Measurements from ENCODE around the gene TMEM244. TPM values are rescaled to one million over a fixed set of nuclear protein-coding genes. Genes with fewer than 3 reads are reported as not detected.

TMEM244 gene
- total RNA-seq, 1 donor from 2014 or later, result not detected

DNA sequence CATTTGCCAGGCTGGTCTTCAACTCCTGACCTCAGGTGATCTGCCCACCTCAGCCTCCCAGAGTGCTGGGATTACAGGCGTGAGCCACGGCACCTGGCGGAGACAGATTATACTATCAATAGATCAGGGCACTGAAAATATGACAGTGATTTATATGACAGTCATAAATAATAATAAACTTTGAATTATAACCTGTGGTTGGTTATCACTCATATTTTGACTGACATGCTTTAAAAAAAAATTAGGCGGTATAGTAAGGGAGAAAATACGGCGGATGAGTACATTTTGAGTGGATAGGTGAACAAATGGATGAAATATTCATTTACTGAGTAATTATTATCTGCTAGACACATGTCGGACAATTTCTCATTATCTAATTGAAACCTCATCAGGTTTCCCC is 28.8 kb downstream of the TMEM244 start:
- H3K27ac ChIP-seq (replicated peaks), result no peak overlapping the region
- intact Hi-C loops (cut with micrococcal nuclease), result no loop called here
- DNase-seq, result no peak
- TF ChIP-seq, protein P1, sequence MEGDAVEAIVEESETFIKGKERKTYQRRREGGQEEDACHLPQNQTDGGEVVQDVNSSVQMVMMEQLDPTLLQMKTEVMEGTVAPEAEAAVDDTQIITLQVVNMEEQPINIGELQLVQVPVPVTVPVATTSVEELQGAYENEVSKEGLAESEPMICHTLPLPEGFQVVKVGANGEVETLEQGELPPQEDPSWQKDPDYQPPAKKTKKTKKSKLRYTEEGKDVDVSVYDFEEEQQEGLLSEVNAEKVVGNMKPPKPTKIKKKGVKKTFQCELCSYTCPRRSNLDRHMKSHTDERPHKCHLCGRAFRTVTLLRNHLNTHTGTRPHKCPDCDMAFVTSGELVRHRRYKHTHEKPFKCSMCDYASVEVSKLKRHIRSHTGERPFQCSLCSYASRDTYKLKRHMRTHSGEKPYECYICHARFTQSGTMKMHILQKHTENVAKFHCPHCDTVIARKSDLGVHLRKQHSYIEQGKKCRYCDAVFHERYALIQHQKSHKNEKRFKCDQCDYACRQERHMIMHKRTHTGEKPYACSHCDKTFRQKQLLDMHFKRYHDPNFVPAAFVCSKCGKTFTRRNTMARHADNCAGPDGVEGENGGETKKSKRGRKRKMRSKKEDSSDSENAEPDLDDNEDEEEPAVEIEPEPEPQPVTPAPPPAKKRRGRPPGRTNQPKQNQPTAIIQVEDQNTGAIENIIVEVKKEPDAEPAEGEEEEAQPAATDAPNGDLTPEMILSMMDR (IDR thresholded peaks at IDR 0.05; ENCODE audit: borderline replicate concordance), result no peak
- no peaks in the 10 kb centered on the region for H3K27me3 ChIP-seq (ENCODE audit: low read depth)
- H3K4me1 ChIP-seq, result no peaks in the 10 kb centered on the region
- H3K4me3 ChIP-seq, result no peak overlapping the region
- peaks cover 2% of the 10 kb centered on the region for H3K9me3 ChIP-seq (replicated peaks)
- H3K36me3 ChIP-seq, result no peaks in the 10 kb centered on the region

DNA sequence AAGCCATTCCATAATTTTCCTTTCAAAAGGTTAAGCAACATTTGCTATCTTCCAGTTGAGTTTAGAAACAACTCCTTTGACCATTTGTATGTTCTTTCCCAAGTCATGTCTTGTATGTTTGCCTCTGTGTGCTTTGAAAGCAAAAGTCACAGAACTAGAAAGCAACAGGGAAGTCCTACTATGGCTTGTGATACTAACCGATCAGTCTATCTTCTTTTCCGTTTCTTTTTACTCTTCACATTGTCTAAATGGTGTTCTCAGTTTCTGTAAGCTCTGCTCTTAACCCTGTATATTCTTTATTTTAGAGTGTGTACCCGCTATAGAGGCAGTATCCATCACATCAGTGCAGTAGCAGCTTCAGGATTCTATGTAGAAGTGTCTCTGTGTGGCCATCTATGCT is 32.9 kb downstream of the TMEM244 start:
- H3K9me3 ChIP-seq (replicated peaks), result no peaks in the 10 kb centered on the region

DNA sequence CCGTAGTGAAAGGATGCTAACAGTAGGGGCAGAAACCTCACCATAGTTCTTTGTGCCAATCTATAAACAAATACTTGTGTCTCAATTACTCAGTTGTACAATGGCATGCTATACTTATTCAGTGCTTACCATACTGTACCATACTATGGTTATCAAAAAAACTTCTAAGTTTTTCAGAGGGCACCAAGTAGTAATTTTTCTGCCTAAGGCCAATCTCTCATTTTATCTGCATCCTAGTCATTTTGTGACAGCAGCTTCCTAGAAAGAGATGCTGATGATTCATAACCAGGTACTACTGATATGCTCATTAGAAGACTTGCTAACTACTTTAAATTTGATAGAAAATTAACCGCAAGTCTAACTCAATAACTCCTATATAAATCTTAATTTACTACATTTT is 42.9 kb downstream of the TMEM244 start:
- H3K4me3 ChIP-seq, result no peak overlapping the region
- no peaks in the 10 kb centered on the region for H3K9me3 ChIP-seq (replicated peaks)
- no peaks in the 10 kb centered on the region for H3K4me1 ChIP-seq
- no peak for DNase-seq
- H3K36me3 ChIP-seq, result no peaks in the 10 kb centered on the region
- intact Hi-C loops (cut with micrococcal nuclease), result no loop called here
- TF ChIP-seq, protein P1 (IDR thresholded peaks at IDR 0.05; ENCODE audit: borderline replicate concordance), result no peak
- H3K27me3 ChIP-seq (ENCODE audit: low read depth), result peaks cover 13% of the 10 kb centered on the region
- H3K27ac ChIP-seq (replicated peaks), result no peak overlapping the region

More for the DNA sequence above, 32.9 kb downstream of the TMEM244 start:
- Histone ChIP-seq H3K36me3 (no peaks in the 10 kb centered on the region), H3K4me1 (no peaks in the 10 kb centered on the region), H3K27me3 (ENCODE audit: low read depth) (no peaks in the 10 kb centered on the region), H3K4me3 (no peak overlapping the region), H3K27ac (replicated peaks) (no peak overlapping the region)
- intact Hi-C loops (cut with micrococcal nuclease), result no loop called here
- TF ChIP-seq, protein P1 (IDR thresholded peaks at IDR 0.05; ENCODE audit: borderline replicate concordance), result no peak
- DNase-seq, result no peak

DNA sequence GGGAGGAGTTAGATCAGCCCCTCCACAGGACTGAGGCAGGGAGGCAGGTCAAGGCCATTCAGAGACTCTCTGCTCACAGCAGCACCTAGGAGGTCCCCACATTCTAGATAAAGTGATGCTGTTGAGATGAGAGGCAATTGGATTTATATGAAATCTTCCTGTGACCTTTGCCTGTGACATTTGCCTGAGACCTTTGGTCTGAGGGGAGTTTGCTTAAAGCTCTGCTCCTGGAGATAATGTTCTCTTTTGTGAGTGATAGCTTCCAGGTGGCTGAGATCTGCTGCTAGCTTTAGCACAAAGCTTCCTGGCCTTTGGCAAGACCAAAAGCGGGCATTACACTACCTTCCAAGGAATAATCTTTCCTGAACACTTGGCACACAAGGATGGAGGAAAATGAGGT is 43.3 kb downstream of the TMEM244 start:
- no peak overlapping the region for H3K4me3 ChIP-seq
- TF ChIP-seq, protein P1 (IDR thresholded peaks at IDR 0.05; ENCODE audit: borderline replicate concordance), result no peak
- H3K4me1 ChIP-seq, result no peaks in the 10 kb centered on the region
- H3K36me3 ChIP-seq, result no peaks in the 10 kb centered on the region
- H3K9me3 ChIP-seq (replicated peaks), result no peaks in the 10 kb centered on the region
- no peak for DNase-seq
- no peak overlapping the region for H3K27ac ChIP-seq (replicated peaks)
- intact Hi-C loops (cut with micrococcal nuclease), result no loop called here
- H3K27me3 ChIP-seq (ENCODE audit: low read depth), result peaks cover 13% of the 10 kb centered on the region

DNA sequence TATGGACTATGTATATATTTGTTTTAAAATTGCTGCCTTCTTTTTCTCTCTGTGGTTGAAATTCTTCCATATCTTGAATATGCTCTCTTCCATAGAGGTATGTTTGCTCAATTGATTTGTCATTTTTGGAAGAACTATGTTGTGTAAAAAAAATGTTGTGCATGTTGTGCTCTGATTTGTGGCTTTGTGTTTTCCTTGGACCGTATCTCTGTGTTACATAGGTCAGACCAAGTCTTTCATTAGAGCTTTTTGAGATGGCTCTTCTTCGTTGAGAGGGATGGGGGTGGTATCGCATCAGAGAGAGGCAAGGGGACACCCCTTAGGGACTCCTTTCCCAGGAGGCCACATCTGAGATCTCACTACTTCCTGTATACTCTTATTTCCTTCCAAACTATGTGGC is 43.8 kb downstream of the TMEM244 start:
- no peaks in the 10 kb centered on the region for H3K36me3 ChIP-seq
- intact Hi-C loops (cut with micrococcal nuclease), result no loop called here
- peaks cover 13% of the 10 kb centered on the region for H3K27me3 ChIP-seq (ENCODE audit: low read depth)
- TF ChIP-seq, protein P1 (IDR thresholded peaks at IDR 0.05; ENCODE audit: borderline replicate concordance), result no peak
- H3K9me3 ChIP-seq (replicated peaks), result no peaks in the 10 kb centered on the region
- no peak for DNase-seq
- no peak overlapping the region for H3K4me3 ChIP-seq
- H3K27ac ChIP-seq (replicated peaks), result no peak overlapping the region
- H3K4me1 ChIP-seq, result no peaks in the 10 kb centered on the region

Measured in left ventricle myocardium inferior (tissue), 1 donor.